ENCODE measurements around the gene ASAP3. TPM values are rescaled to one million over a fixed set of nuclear protein-coding genes. Genes with fewer than 3 reads are reported as not detected.

ASAP3 gene
- total RNA-seq, 1 donor = 1.1 TPM

GRCh38 chr1:23425193-23425494 lies 58.8 kb downstream of the ASAP3 start:
- no peak for DNase-seq (ENCODE audit: low read depth in 2 of 3, low spot score in 2 of 3)

GRCh38 chr1:23424293-23425192 lies 59.4 kb downstream of the ASAP3 start, which contains the start of gene TCEA3:
TSS of gene TCEA3 (minus strand) at chr1:23424748. CDS start at chr1:23424633, 115 bp downstream.
- DNase-seq (ENCODE audit: low read depth in 2 of 3, low spot score in 2 of 3) = no peak

GRCh38 chr1:23423415-23424292 lies 60.3 kb downstream of the ASAP3 start:
- DNase-seq (ENCODE audit: low read depth in 2 of 3, low spot score in 2 of 3) = no peak

GRCh38 chr1:23422941-23423340 lies 61.0 kb downstream of the ASAP3 start:
- DNase-seq (ENCODE audit: low read depth in 2 of 3, low spot score in 2 of 3) = no peak

- DNase-seq (ENCODE audit: low read depth in 2 of 3, low spot score in 2 of 3) = peak in 2 of 3 donors; percentile 69 to 81
Observed at GRCh38 chr1:23422241-23422877, 61.6 kb downstream of the ASAP3 start.

GRCh38 chr1:23421753-23422240 lies 62.2 kb downstream of the ASAP3 start:
- no peak for DNase-seq (ENCODE audit: low read depth in 2 of 3, low spot score in 2 of 3)

GRCh38 chr1:23421343-23421742 lies 62.6 kb downstream of the ASAP3 start:
- DNase-seq (ENCODE audit: low read depth in 2 of 3, low spot score in 2 of 3) = no peak

- no peak for DNase-seq (ENCODE audit: low read depth in 2 of 3, low spot score in 2 of 3)
Observed at GRCh38 chr1:23420778-23421177, 63.2 kb downstream of the ASAP3 start.

GRCh38 chr1:23419180-23419579 lies 64.8 kb downstream of the ASAP3 start:
- no peak for DNase-seq (ENCODE audit: low read depth in 2 of 3, low spot score in 2 of 3)

GRCh38 chr1:23417570-23417969 lies 66.4 kb downstream of the ASAP3 start:
- DNase-seq (ENCODE audit: low read depth in 2 of 3, low spot score in 2 of 3) = no peak

GRCh38 chr1:23416964-23417363 lies 67.0 kb downstream of the ASAP3 start:
- no peak for DNase-seq (ENCODE audit: low read depth in 2 of 3, low spot score in 2 of 3)

- no peak for DNase-seq (ENCODE audit: low read depth in 2 of 3, low spot score in 2 of 3)
Observed at GRCh38 chr1:23408797-23409290, 75.1 kb downstream of the ASAP3 start.

- no peak for DNase-seq (ENCODE audit: low read depth in 2 of 3, low spot score in 2 of 3)
Observed at GRCh38 chr1:23407016-23407630, 76.9 kb downstream of the ASAP3 start.

- DNase-seq (ENCODE audit: low read depth in 2 of 3, low spot score in 2 of 3) = no peak
Observed at GRCh38 chr1:23405946-23406345, 78.0 kb downstream of the ASAP3 start.

- DNase-seq (ENCODE audit: low read depth in 2 of 3, low spot score in 2 of 3) = peak; percentile 55 to 79 (median 67)
Observed at GRCh38 chr1:23403735-23404486, 80.1 kb downstream of the ASAP3 start.

- no peak for DNase-seq (ENCODE audit: low read depth in 2 of 3, low spot score in 2 of 3)
Observed at GRCh38 chr1:23403355-23403734, 80.6 kb downstream of the ASAP3 start.

- DNase-seq (ENCODE audit: low read depth in 2 of 3, low spot score in 2 of 3) = no peak
Observed at GRCh38 chr1:23403038-23403336, 81.0 kb downstream of the ASAP3 start.

GRCh38 chr1:23402286-23403037 lies 81.5 kb downstream of the ASAP3 start:
- DNase-seq (ENCODE audit: low read depth in 2 of 3, low spot score in 2 of 3) = no peak

- DNase-seq (ENCODE audit: low read depth in 2 of 3, low spot score in 2 of 3) = no peak
Observed at GRCh38 chr1:23401313-23401712, 82.7 kb downstream of the ASAP3 start.
